Gastrocnemius medialis (tissue), 4 donors: ENCODE measurements around the gene FRY.

Experiments used
- CTCF ChIP-seq, 5 experiments: fragments of 450-650 bp in 3 of 5; fragments of 200-600 bp in 2 of 5; sonication (generic) in 2 of 5; IDR thresholded peaks in 4 of 5; conservative IDR thresholded peaks in 1 of 5; 1 replicate in 4 of 5; 2 replicates in 1 of 5; pipeline ENCODE4 v1.5.1; 2016 to 2019; ENCODE audit warnings: antibody characterized with exemption in 5 of 5, mild to moderate bottlenecking in 3 of 5, moderate library complexity in 3 of 5
- POLR2A ChIP-seq, 2 donors: fragments of 450-650 bp; IDR thresholded peaks; one replicate each; pipeline ENCODE4 v1.6.1; 2017; ENCODE audit warnings: antibody characterized with exemption in 2 of 2, mild to moderate bottlenecking in 2 of 2, moderate library complexity in 2 of 2

GRCh38 chr13:32246468-32246867 is 214.9 kb downstream of the FRY start:
- peak; percentile 6 to 66 (median 64) for TF ChIP-seq CTCF (IDR thresholded peaks at IDR 0.05 in 4 of 5, conservative IDR thresholded peaks at IDR 0.05 in 1 of 5)
- no peak for TF ChIP-seq POLR2A (IDR thresholded peaks at IDR 0.05)
